ENCODE results near the gene FOXO3.

DNA sequence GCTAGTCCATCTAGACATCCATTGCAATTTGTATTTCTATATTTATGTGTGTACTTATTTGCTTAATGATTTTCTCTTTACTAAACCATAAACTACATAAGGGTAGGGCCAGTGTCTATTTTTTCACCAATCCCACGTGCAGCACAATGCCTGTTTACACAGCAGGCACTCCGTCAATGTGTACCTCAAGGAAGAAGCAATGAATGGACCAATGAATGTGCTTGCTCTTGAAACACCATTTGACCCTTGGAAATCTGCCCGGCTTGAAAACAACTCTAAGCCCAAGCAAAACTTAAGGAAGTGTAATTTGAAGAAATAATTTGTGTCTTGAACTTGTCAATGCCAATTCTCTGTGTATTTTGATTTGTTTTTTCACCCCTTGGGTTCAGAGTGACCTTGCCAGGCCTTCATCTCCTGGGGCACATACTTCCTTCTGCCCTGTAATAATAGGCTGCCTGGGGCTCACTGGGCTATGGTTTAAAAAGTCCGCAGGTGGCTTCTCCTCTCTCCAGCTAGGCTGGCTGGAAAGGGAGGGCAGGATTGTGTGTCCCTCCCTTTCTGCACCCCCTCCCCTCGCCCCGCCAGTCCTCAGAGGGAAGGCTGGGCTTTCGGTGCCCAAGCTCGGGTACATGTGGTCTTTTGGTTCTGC, 146.7 kb downstream of the FOXO3 start:
- TF ChIP-seq, protein P1, sequence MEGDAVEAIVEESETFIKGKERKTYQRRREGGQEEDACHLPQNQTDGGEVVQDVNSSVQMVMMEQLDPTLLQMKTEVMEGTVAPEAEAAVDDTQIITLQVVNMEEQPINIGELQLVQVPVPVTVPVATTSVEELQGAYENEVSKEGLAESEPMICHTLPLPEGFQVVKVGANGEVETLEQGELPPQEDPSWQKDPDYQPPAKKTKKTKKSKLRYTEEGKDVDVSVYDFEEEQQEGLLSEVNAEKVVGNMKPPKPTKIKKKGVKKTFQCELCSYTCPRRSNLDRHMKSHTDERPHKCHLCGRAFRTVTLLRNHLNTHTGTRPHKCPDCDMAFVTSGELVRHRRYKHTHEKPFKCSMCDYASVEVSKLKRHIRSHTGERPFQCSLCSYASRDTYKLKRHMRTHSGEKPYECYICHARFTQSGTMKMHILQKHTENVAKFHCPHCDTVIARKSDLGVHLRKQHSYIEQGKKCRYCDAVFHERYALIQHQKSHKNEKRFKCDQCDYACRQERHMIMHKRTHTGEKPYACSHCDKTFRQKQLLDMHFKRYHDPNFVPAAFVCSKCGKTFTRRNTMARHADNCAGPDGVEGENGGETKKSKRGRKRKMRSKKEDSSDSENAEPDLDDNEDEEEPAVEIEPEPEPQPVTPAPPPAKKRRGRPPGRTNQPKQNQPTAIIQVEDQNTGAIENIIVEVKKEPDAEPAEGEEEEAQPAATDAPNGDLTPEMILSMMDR (IDR thresholded peaks at IDR 0.05) = no peak
- no peak for TF ChIP-seq POLR2A (IDR thresholded peaks at IDR 0.05)

Measured in right lobe of liver (tissue), 4 donors.